GM23338 (cell line): ENCODE measurements around the gene FOXP1. TPM values are rescaled to one million over a fixed set of nuclear protein-coding genes. Genes with fewer than 3 reads are reported as not detected.

Experiments
- ATAC-seq: fragments of 200-7000 bp; cut with Tn5 transposase; 3 replicates; pipeline ENCODE4 v1.9.1; 2020
- DNase-seq: peaks from one replicate; pipeline ENCODE4 v3.0.0-alpha.2; 2015; ENCODE audit warnings: low spot score
- H2AFZ ChIP-seq: fragments of 200-600 bp; sonication (generic); 2 replicates; pipeline ENCODE4 v1.8.0; 2016; ENCODE audit warnings: antibody characterized with exemption, mild to moderate bottlenecking, moderate library complexity
- H3F3A ChIP-seq: fragments of 200-600 bp; sonication (generic); replicated peaks from 2 replicates; pipeline ENCODE4 v1.8.0; 2017; ENCODE audit warnings: antibody characterized with exemption, mixed run types, low read depth
- H3K27ac ChIP-seq: fragments of 200-600 bp; sonication (generic); 2 replicates; pipeline ENCODE4 v1.6.1; 2016; ENCODE audit warnings: low read depth
- H3K27me3 ChIP-seq: fragments of 200-600 bp; sonication (generic); 2 replicates; pipeline ENCODE4 v1.8.0; 2016; ENCODE audit warnings: mild to moderate bottlenecking, mixed run types, moderate library complexity; ENCODE audit not compliant: insufficient read depth
- H3K36me3 ChIP-seq: fragments of 200-600 bp; sonication (generic); 2 replicates; pipeline ENCODE4 v1.8.0; 2016; ENCODE audit warnings: mild to moderate bottlenecking; ENCODE audit not compliant: insufficient read depth
- H3K4me1 ChIP-seq: fragments of 200-600 bp; sonication (generic); 2 replicates; pipeline ENCODE4 v1.8.0; 2016; ENCODE audit warnings: mild to moderate bottlenecking, moderate library complexity; ENCODE audit not compliant: insufficient read depth
- H3K4me2 ChIP-seq: fragments of 200-600 bp; sonication (generic); 2 replicates; pipeline ENCODE4 v1.7.1; 2017; ENCODE audit warnings: mixed run types
- H3K4me3 ChIP-seq: fragments of 200-600 bp; sonication (generic); 2 replicates; pipeline ENCODE4 v1.6.1; 2016; ENCODE audit warnings: mixed run types
- H3K79me2 ChIP-seq: fragments of 200-600 bp; sonication (generic); replicated peaks from 2 replicates; pipeline ENCODE4 v1.8.0; 2017; ENCODE audit warnings: mild to moderate bottlenecking; ENCODE audit not compliant: insufficient read depth
- H3K9me2 ChIP-seq: fragments of 200-600 bp; sonication (generic); 2 replicates; pipeline ENCODE4 v1.8.0; 2017; ENCODE audit not compliant: insufficient read depth
- H4K20me1 ChIP-seq: fragments of 200-600 bp; sonication (generic); replicated peaks from 2 replicates; pipeline ENCODE4 v1.8.0; 2017; ENCODE audit warnings: mild to moderate bottlenecking; ENCODE audit not compliant: insufficient read depth
- H3K27ac Mint-ChIP-seq: 2 replicates; pipeline ENCODE4 v1.8.0; 2020; ENCODE audit warnings: inconsistent platforms, mild to moderate bottlenecking, moderate library complexity, mixed read lengths
- H3K27me3 Mint-ChIP-seq: 3 replicates; pipeline ENCODE4 v1.8.0; 2022; ENCODE audit warnings: low read depth, mild to moderate bottlenecking, moderate library complexity, mixed read lengths, inconsistent platforms; ENCODE audit not compliant: insufficient read depth, poor library complexity
- H3K36me3 Mint-ChIP-seq: 3 replicates; pipeline ENCODE4 v1.8.0; 2021; ENCODE audit warnings: low read depth, mild to moderate bottlenecking, inconsistent platforms, moderate library complexity, mixed read lengths
- H3K4me1 Mint-ChIP-seq: 3 replicates; pipeline ENCODE4 v1.8.0; 2020; ENCODE audit warnings: mild to moderate bottlenecking, inconsistent platforms, mixed read lengths
- H3K4me3 Mint-ChIP-seq: 3 replicates; pipeline ENCODE4 v1.8.0; 2021; ENCODE audit warnings: moderate library complexity, mild to moderate bottlenecking, inconsistent platforms, mixed read lengths
- H3K9me3 Mint-ChIP-seq: 3 replicates; pipeline ENCODE4 v1.8.0; 2020; ENCODE audit warnings: moderate library complexity, mild to moderate bottlenecking, inconsistent platforms, mixed read lengths
- CREB1 ChIP-seq: fragments of 250-450 bp; sonication (Bioruptor Pico); IDR thresholded peaks from 2 replicates; pipeline ENCODE4 v1.5.0; 2020; ENCODE audit warnings: low read depth, mild to moderate bottlenecking, moderate library complexity
- CTCF ChIP-seq, 2 experiments: fragments of 200-600 bp in 1 of 2; sonication (generic) in 1 of 2; conservative IDR thresholded peaks; 2 replicates each; pipeline versions ENCODE4 v1.5.1 to v1.6.1; 2016 to 2017; ENCODE audit warnings: antibody characterized with exemption in 2 of 2, low read depth in 2 of 2, mild to moderate bottlenecking in 2 of 2, moderate library complexity in 1 of 2
- ETS1 ChIP-seq: IDR thresholded peaks from 2 replicates; pipeline ENCODE4 v1.6.1; 2016; ENCODE audit warnings: antibody characterized with exemption
- EZH2 ChIP-seq: fragments of 200-600 bp; sonication (generic); IDR thresholded peaks from one replicate; pipeline ENCODE4 v1.8.0; 2017; ENCODE audit warnings: antibody characterized with exemption, mild to moderate bottlenecking, low read depth; ENCODE audit not compliant: unreplicated experiment
- EZH2phosphoT487 ChIP-seq: fragments of 200-600 bp; sonication (generic); IDR thresholded peaks from one replicate; pipeline ENCODE4 v1.8.1; 2018; ENCODE audit warnings: antibody characterized with exemption; ENCODE audit not compliant: unreplicated experiment
- JUNB ChIP-seq: IDR thresholded peaks from one replicate; pipeline ENCODE4 v1.6.1; 2016; ENCODE audit warnings: antibody characterized with exemption; ENCODE audit not compliant: unreplicated experiment
- NANOG ChIP-seq: IDR thresholded peaks from 2 replicates; pipeline ENCODE4 v1.6.1; 2016; ENCODE audit warnings: antibody characterized with exemption, borderline replicate concordance
- POLR2AphosphoS5 ChIP-seq: IDR thresholded peaks from 2 replicates; pipeline ENCODE4 v1.6.1; 2016; ENCODE audit warnings: antibody characterized with exemption, low read depth
- REST ChIP-seq: IDR thresholded peaks from one replicate; pipeline ENCODE4 v1.6.1; 2018; ENCODE audit warnings: antibody characterized with exemption; ENCODE audit not compliant: unreplicated experiment
- STAT1 ChIP-seq: IDR thresholded peaks from one replicate; pipeline ENCODE4 v1.6.1; 2016; ENCODE audit warnings: antibody characterized with exemption; ENCODE audit not compliant: unreplicated experiment
- ZNF114 ChIP-seq: fragments of 250-450 bp; sonication (Bioruptor Pico); IDR thresholded peaks from 2 replicates; pipeline ENCODE4 v1.5.0; 2020; ENCODE audit warnings: mild to moderate bottlenecking, moderate library complexity
- ZNF331 ChIP-seq: fragments of 250-450 bp; sonication (Bioruptor Pico); IDR thresholded peaks from 2 replicates; pipeline ENCODE4 v1.5.0; 2020; ENCODE audit warnings: low read depth, mild to moderate bottlenecking, moderate library complexity
- ZNF462 ChIP-seq: fragments of 250-450 bp; sonication (Bioruptor Pico); IDR thresholded peaks from 2 replicates; pipeline ENCODE4 v1.5.0; 2020; ENCODE audit warnings: mild to moderate bottlenecking, moderate library complexity
- polyA plus RNA-seq: library from polyadenylated mRNA; unstranded; fragments of >200 nt; fragmentation: Nextera tagmentation; extraction: Ambion mirVana; gene quantifications from 2 replicates; pipeline ENCODE4 v1.2.1, GENCODE V29; 2016
- total RNA-seq: library from RNA; depleted of rRNA; stranded (reverse); fragments of >200 nt; shearing (Covaris generic); gene quantifications from 2 replicates; pipeline ENCODE4 v1.2.3, GENCODE V29; 2014

Gene FOXP1
- total and polyA plus RNA-seq, 2 experiments from 2014 or later, result 32.9 to 35.5 TPM

GRCh38 chr3:71208211-71209095, 375.1 kb downstream of the FOXP1 start:
- ATAC-seq (peak; percentile 63), DNase-seq (no peak)
- Histone ChIP-seq H3K79me2 (peaks cover 15% of the 10 kb centered on the region), H3F3A (no peaks in the 10 kb centered on the region), H3K27ac (no peak overlapping the region), H3K27me3 (no peaks in the 10 kb centered on the region), H3K4me1 (peaks cover 23% of the 10 kb centered on the region), H3K36me3 (no peaks in the 10 kb centered on the region), H4K20me1 (no peaks in the 10 kb centered on the region), H3K4me2 (no peak overlapping the region), H3K9me2 (peaks cover 3% of the 10 kb centered on the region; the same call in 1 of the 2 replicates), H2AFZ (no peak overlapping the region), H3K4me3 (no peak overlapping the region)
- peaks cover 5% of the 10 kb centered on the region for H3K27me3 Mint-ChIP-seq
- TF ChIP-seq ZNF462 (no peak), ZNF331 (CRISPR knock-in tag) (no peak), ZNF114 (CRISPR knock-in tag) (no peak), CREB1 (no peak), EZH2phosphoT487 (no peak), NANOG (no peak), ETS1 (no peak), CTCF (conservative IDR thresholded peaks at IDR 0.05; ENCODE audit: low read depth in 2 of 2) (no peak), JUNB (no peak), STAT1 (no peak), EZH2 (no peak), REST (no peak), POLR2AphosphoS5 (no peak)
- peaks cover 53% of the 10 kb centered on the region for H3K4me1 Mint-ChIP-seq
- no peak overlapping the region for H3K27ac Mint-ChIP-seq
- no peak overlapping the region for H3K4me3 Mint-ChIP-seq
- H3K9me3 Mint-ChIP-seq, result no peaks in the 10 kb centered on the region; the same call in 2 of the 3 replicates
- H3K36me3 Mint-ChIP-seq, result no peaks in the 10 kb centered on the region
